Astrocyte (in vitro differentiated cells and primary cell): ENCODE results near the gene ASB15. TPM values are rescaled to one million over a fixed set of nuclear protein-coding genes. Genes with fewer than 3 reads are reported as not detected.

Experiments used
- DNase-seq: peaks from one replicate; pipeline ENCODE4 v3.0.0-alpha.2; 2010; ENCODE audit warnings: low read depth
- FAIRE-seq: peaks from 2 replicates; lab custom pipeline; 2011; peaks lifted over from hg19 to GRCh38; lab: Jason Lieb, UNC
- H2AFZ ChIP-seq: 2 replicates; pipeline ENCODE4 v1.6.0; 2012; ENCODE audit warnings: low read depth, low read length, inconsistent platforms
- H3K27ac ChIP-seq: 2 replicates; pipeline ENCODE4 v1.5.1; 2011; ENCODE audit warnings: low read depth, low read length, inconsistent platforms
- H3K27me3 ChIP-seq: 2 replicates; pipeline ENCODE4 v1.6.0; 2011; ENCODE audit warnings: low read length, inconsistent platforms; ENCODE audit not compliant: insufficient read depth
- H3K36me3 ChIP-seq: 2 replicates; pipeline ENCODE4 v1.5.1; 2011; ENCODE audit warnings: low read length, inconsistent platforms; ENCODE audit not compliant: insufficient read depth
- H3K4me1 ChIP-seq: 2 replicates; pipeline ENCODE4 v1.5.1; 2011; ENCODE audit warnings: low read length, inconsistent platforms; ENCODE audit not compliant: insufficient read depth
- H3K4me2 ChIP-seq: 2 replicates; pipeline ENCODE4 v1.6.0; 2012; ENCODE audit warnings: low read length, inconsistent platforms
- H3K4me3 ChIP-seq: 2 replicates; pipeline ENCODE4 v1.5.1; 2011; ENCODE audit warnings: low read depth, mild to moderate bottlenecking, low read length, inconsistent platforms; ENCODE audit not compliant: insufficient read depth
- H3K79me2 ChIP-seq: 2 replicates; pipeline ENCODE4 v1.6.0; 2012; ENCODE audit warnings: mild to moderate bottlenecking, low read length, inconsistent platforms; ENCODE audit not compliant: insufficient read depth
- H3K9ac ChIP-seq: 2 replicates; pipeline ENCODE4 v1.6.0; 2012; ENCODE audit warnings: mild to moderate bottlenecking, low read length, inconsistent platforms
- H3K9me3 ChIP-seq: 2 replicates; pipeline ENCODE4 v1.5.1; 2012; ENCODE audit warnings: low read depth, mild to moderate bottlenecking, low read length, inconsistent platforms; ENCODE audit not compliant: insufficient read depth
- H4K20me1 ChIP-seq: 2 replicates; pipeline ENCODE4 v1.6.0; 2012; ENCODE audit warnings: low read length, inconsistent platforms; ENCODE audit not compliant: insufficient read depth
- H3K27ac Mint-ChIP-seq: one replicate; pipeline ENCODE4 v1.8.0; 2021; ENCODE audit warnings: mild to moderate bottlenecking, mixed read lengths; ENCODE audit not compliant: unreplicated experiment
- H3K27me3 Mint-ChIP-seq: one replicate; pipeline ENCODE4 v1.8.0; 2021; ENCODE audit warnings: low read depth, mixed read lengths; ENCODE audit not compliant: unreplicated experiment
- H3K36me3 Mint-ChIP-seq: one replicate; pipeline ENCODE4 v1.8.0; 2021; ENCODE audit warnings: low read depth, mixed read lengths; ENCODE audit not compliant: unreplicated experiment
- H3K4me1 Mint-ChIP-seq: one replicate; pipeline ENCODE4 v1.8.0; 2021; ENCODE audit warnings: low read depth, mixed read lengths; ENCODE audit not compliant: unreplicated experiment
- H3K4me3 Mint-ChIP-seq: one replicate; pipeline ENCODE4 v1.8.0; 2021; ENCODE audit warnings: mild to moderate bottlenecking, moderate library complexity, mixed read lengths; ENCODE audit not compliant: unreplicated experiment
- H3K9me3 Mint-ChIP-seq: one replicate; pipeline ENCODE4 v1.8.0; 2021; ENCODE audit warnings: mild to moderate bottlenecking, mixed read lengths; ENCODE audit not compliant: unreplicated experiment
- CTCF ChIP-seq: IDR thresholded peaks from 2 replicates; pipeline ENCODE4 v1.5.1; 2011; ENCODE audit warnings: low read depth, mild to moderate bottlenecking, inconsistent platforms, low read length, moderate library complexity; ENCODE audit not compliant: insufficient read depth
- EZH2 ChIP-seq: IDR thresholded peaks from 2 replicates; pipeline ENCODE4 v1.6.1; 2012; ENCODE audit warnings: mild to moderate bottlenecking, low read length, inconsistent platforms; ENCODE audit not compliant: insufficient read depth
- total RNA-seq: library from RNA; stranded (reverse); gene quantifications from 2 replicates; pipeline ENCODE4 v1.2.1, GENCODE V29; 2021

The ASB15 gene
- total RNA-seq, 1 donor from 2014 or later: not detected

DNA sequence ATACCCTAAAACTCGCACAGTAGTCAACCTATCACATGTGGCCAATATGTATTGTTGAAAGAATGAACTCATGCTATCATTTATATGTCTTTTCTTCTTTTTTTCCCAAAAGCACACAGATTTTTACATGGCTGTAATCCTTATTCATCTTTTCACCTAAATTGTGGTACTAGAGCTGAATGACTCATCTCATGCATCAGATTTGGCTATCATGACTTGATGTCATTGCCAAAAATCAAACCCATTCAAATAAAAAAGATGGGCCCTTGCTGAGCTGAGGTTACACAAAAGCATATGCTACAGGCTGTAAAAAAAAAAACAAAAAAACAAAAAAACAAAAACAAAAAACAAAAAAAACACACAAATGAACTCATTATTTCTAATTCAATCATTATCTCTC is 50.8 kb downstream of the ASB15 start:
- FAIRE-seq (no peak), DNase-seq (no peak)
- no peaks in the 10 kb centered on the region for H3K79me2 ChIP-seq
- no peak overlapping the region for H3K4me3 ChIP-seq
- no peaks in the 10 kb centered on the region for H4K20me1 ChIP-seq
- no peak overlapping the region for H3K27ac ChIP-seq
- H3K9me3 ChIP-seq: no peaks in the 10 kb centered on the region
- no peak overlapping the region for H3K4me2 ChIP-seq
- Mint-ChIP-seq H3K36me3 (no peaks in the 10 kb centered on the region), H3K27ac (no peak overlapping the region), H3K27me3 (no peaks in the 10 kb centered on the region), H3K4me1 (no peaks in the 10 kb centered on the region), H3K9me3 (no peaks in the 10 kb centered on the region), H3K4me3 (no peak overlapping the region)
- H3K27me3 ChIP-seq: no peaks in the 10 kb centered on the region
- H3K4me1 ChIP-seq: no peaks in the 10 kb centered on the region
- no peaks in the 10 kb centered on the region for H3K36me3 ChIP-seq
- no peak for TF ChIP-seq EZH2
- no peak for TF ChIP-seq CTCF
- no peak overlapping the region for H2AFZ ChIP-seq
- H3K9ac ChIP-seq: no peak overlapping the region

- Histone ChIP-seq H3K9me3 (no peaks in the 10 kb centered on the region), H3K4me1 (no peaks in the 10 kb centered on the region), H3K4me3 (no peak overlapping the region), H3K79me2 (no peaks in the 10 kb centered on the region), H3K36me3 (no peaks in the 10 kb centered on the region), H3K9ac (no peak overlapping the region), H2AFZ (no peak overlapping the region), H3K27me3 (no peaks in the 10 kb centered on the region), H4K20me1 (no peaks in the 10 kb centered on the region), H3K4me2 (no peak overlapping the region), H3K27ac (no peak overlapping the region)
- DNase-seq (no peak), FAIRE-seq (no peak)
- no peak overlapping the region for H3K4me3 Mint-ChIP-seq
- no peaks in the 10 kb centered on the region for H3K9me3 Mint-ChIP-seq
- no peak overlapping the region for H3K27ac Mint-ChIP-seq
- TF ChIP-seq CTCF (no peak), EZH2 (no peak)
- no peaks in the 10 kb centered on the region for H3K4me1 Mint-ChIP-seq
- H3K27me3 Mint-ChIP-seq: no peaks in the 10 kb centered on the region
- H3K36me3 Mint-ChIP-seq: no peaks in the 10 kb centered on the region
Observed at GRCh38 chr7:123653162-123653561, 51.5 kb downstream of the ASB15 start.

- no peak for TF ChIP-seq CTCF
- TF ChIP-seq EZH2: no peak
- H3K36me3 Mint-ChIP-seq: no peaks in the 10 kb centered on the region
- Histone ChIP-seq H3K9me3 (no peaks in the 10 kb centered on the region), H3K27ac (no peak within 1 kb of the TSS), H3K79me2 (no peaks in the 10 kb centered on the region), H3K4me3 (no peak within 1 kb of the TSS), H3K9ac (no peak within 1 kb of the TSS), H3K36me3 (no peaks in the 10 kb centered on the region), H3K27me3 (peaks cover 3% of the 10 kb centered on the region), H4K20me1 (no peaks in the 10 kb centered on the region), H3K4me1 (no peaks in the 10 kb centered on the region), H3K4me2 (no peak within 1 kb of the TSS), H2AFZ (no peak within 1 kb of the TSS)
- FAIRE-seq (no peak), DNase-seq (no peak)
- no peaks in the 10 kb centered on the region for H3K27me3 Mint-ChIP-seq
- H3K4me1 Mint-ChIP-seq: no peaks in the 10 kb centered on the region
- no peak within 1 kb of the TSS for H3K27ac Mint-ChIP-seq
- H3K4me3 Mint-ChIP-seq: no peak within 1 kb of the TSS
- H3K9me3 Mint-ChIP-seq: no peaks in the 10 kb centered on the region
Observed at GRCh38 chr7:123655614-123656013, 54.0 kb downstream of the ASB15 start, which contains the start of gene LMOD2. Gene LMOD2, plus strand, starts transcription at chr7:123655866. Its CDS starts 98 bp downstream, at chr7:123655964.
